SK-N-SH (cell line): ENCODE measurements around the gene ATP5F1A.

Source experiments
- FOSL2 ChIP-seq: IDR thresholded peaks from 2 replicates; pipeline ENCODE4 v1.4.0; 2012; ENCODE audit warnings: low read depth, mild to moderate bottlenecking, moderate library complexity, borderline replicate concordance
- FOXM1 ChIP-seq: IDR thresholded peaks from 2 replicates; pipeline ENCODE4 v1.4.0; 2012; ENCODE audit warnings: low read depth, mild to moderate bottlenecking
- MXI1 ChIP-seq: IDR thresholded peaks from 2 replicates; pipeline ENCODE4 v1.6.1; 2012; ENCODE audit warnings: mild to moderate bottlenecking, low read depth, low read length, improper control_type of control experiment
- NFIC ChIP-seq: IDR thresholded peaks from 2 replicates; pipeline ENCODE4 v1.4.0; 2012; ENCODE audit warnings: borderline replicate concordance
- NRF1 ChIP-seq: IDR thresholded peaks from 2 replicates; pipeline ENCODE4 v1.6.1; 2012; ENCODE audit warnings: low read depth, mild to moderate bottlenecking, low read length
- RAD21 ChIP-seq: IDR thresholded peaks from 2 replicates; pipeline ENCODE4 v1.6.1; 2012; ENCODE audit warnings: mild to moderate bottlenecking, low read length
- RFX5 ChIP-seq: IDR thresholded peaks from 2 replicates; pipeline ENCODE4 v1.6.1; 2012; ENCODE audit warnings: mild to moderate bottlenecking, improper control_type of control experiment, low read length
- SIN3A ChIP-seq: IDR thresholded peaks from 2 replicates; pipeline ENCODE4 v1.6.1; 2012; ENCODE audit warnings: low read depth, mild to moderate bottlenecking, low read length, moderate library complexity, borderline replicate concordance
- SMC3 ChIP-seq: IDR thresholded peaks from 2 replicates; pipeline ENCODE4 v1.6.1; 2012; ENCODE audit warnings: low read depth, low read length, improper control_type of control experiment
- TAF1 ChIP-seq: IDR thresholded peaks from 2 replicates; pipeline ENCODE4 v1.6.1; 2012; ENCODE audit warnings: low read depth, mild to moderate bottlenecking, low read length, moderate library complexity, borderline replicate concordance
- TF ChIP-seq, protein P1 (sequence below): fragments of 200-600 bp; sonication (generic); IDR thresholded peaks from 2 replicates; pipeline ENCODE4 v1.6.1; 2017; ENCODE audit warnings: antibody characterized with exemption, mild to moderate bottlenecking, moderate library complexity
- TF ChIP-seq, protein P2 (sequence below): IDR thresholded peaks from 2 replicates; pipeline ENCODE4; 2012
- TF ChIP-seq, protein P3 (sequence below): IDR thresholded peaks from 2 replicates; pipeline ENCODE4 v1.4.0; 2012; ENCODE audit warnings: low read depth
- TF ChIP-seq, protein P4 (sequence below): fragments of 150-350 bp; IDR thresholded peaks from 2 replicates; pipeline ENCODE4 v1.6.1; 2017; ENCODE audit warnings: antibody characterized with exemption, low read length, low read depth, borderline replicate concordance

DNA sequence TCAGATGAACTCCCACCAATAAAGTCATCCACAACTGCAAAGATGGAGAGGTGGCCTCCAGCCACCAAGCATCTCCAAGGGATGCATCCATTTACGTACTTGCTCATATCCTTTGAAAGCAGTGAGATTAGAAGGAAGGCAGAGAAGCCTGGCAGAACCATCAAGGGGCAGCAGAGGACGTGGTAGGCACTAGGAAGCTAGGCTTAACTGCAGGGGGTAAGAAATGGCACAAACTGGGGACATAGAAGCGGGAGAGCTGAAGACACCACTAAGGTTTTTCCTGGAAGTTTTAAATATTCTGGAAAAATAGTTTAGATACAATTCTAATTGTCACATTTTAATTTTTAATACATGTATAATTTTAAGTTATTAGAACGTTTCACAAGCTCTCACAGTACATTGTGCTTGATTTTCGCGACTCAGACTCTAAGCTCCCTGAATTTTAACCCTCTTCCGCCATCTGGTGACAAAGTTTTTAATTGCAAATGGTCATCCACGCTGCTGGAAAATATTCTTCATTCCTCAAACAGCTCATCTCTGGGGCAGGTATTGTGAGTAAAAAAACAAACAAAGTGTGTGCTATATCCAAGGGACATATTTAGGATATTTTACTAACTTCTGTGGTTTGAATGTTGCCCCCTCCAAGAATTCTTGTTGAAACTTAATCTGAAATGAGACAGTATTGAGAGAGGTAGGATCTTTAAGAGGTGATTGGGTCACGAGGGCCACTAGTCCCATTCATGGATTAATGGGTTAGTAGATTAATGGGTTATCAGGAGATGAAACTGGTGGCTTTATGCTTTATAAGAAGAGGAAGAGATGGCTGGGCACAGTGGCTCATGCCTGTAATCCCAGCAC is 24.4 kb downstream of the ATP5F1A start:
- TF ChIP-seq, protein P1, sequence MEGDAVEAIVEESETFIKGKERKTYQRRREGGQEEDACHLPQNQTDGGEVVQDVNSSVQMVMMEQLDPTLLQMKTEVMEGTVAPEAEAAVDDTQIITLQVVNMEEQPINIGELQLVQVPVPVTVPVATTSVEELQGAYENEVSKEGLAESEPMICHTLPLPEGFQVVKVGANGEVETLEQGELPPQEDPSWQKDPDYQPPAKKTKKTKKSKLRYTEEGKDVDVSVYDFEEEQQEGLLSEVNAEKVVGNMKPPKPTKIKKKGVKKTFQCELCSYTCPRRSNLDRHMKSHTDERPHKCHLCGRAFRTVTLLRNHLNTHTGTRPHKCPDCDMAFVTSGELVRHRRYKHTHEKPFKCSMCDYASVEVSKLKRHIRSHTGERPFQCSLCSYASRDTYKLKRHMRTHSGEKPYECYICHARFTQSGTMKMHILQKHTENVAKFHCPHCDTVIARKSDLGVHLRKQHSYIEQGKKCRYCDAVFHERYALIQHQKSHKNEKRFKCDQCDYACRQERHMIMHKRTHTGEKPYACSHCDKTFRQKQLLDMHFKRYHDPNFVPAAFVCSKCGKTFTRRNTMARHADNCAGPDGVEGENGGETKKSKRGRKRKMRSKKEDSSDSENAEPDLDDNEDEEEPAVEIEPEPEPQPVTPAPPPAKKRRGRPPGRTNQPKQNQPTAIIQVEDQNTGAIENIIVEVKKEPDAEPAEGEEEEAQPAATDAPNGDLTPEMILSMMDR: peak; percentile 73
- TF ChIP-seq, protein P2, sequence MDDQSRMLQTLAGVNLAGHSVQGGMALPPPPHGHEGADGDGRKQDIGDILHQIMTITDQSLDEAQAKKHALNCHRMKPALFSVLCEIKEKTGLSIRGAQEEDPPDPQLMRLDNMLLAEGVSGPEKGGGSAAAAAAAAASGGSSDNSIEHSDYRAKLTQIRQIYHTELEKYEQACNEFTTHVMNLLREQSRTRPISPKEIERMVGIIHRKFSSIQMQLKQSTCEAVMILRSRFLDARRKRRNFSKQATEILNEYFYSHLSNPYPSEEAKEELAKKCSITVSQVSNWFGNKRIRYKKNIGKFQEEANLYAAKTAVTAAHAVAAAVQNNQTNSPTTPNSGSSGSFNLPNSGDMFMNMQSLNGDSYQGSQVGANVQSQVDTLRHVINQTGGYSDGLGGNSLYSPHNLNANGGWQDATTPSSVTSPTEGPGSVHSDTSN: no peak
- no peak for TF ChIP-seq MXI1
- 0 out of 2 replicates have a peak, but pooled peaks have one; percentile 37 for TF ChIP-seq RFX5
- TF ChIP-seq SMC3: peak; percentile 67
- TF ChIP-seq FOSL2: peak; percentile 18; the same call in 1 of the 2 replicates
- TF ChIP-seq NFIC: no peak
- TF ChIP-seq, protein P3, sequence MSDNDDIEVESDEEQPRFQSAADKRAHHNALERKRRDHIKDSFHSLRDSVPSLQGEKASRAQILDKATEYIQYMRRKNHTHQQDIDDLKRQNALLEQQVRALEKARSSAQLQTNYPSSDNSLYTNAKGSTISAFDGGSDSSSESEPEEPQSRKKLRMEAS: no peak
- TF ChIP-seq SIN3A: no peak
- TF ChIP-seq FOXM1: no peak
- no peak for TF ChIP-seq TAF1
- TF ChIP-seq NRF1: no peak
- TF ChIP-seq RAD21: peak; percentile 88
- TF ChIP-seq, protein P4, sequence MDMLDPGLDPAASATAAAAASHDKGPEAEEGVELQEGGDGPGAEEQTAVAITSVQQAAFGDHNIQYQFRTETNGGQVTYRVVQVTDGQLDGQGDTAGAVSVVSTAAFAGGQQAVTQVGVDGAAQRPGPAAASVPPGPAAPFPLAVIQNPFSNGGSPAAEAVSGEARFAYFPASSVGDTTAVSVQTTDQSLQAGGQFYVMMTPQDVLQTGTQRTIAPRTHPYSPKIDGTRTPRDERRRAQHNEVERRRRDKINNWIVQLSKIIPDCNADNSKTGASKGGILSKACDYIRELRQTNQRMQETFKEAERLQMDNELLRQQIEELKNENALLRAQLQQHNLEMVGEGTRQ: no peak
